T follicular helper cell (primary cell): ENCODE data around the gene CACNA1G.

ENCODE experiments used
- DNase-seq: peaks from one replicate; pipeline ENCODE4 v3.0.0-alpha.2; 2020; ENCODE audit warnings: low read depth

Gene CACNA1G

DNA sequence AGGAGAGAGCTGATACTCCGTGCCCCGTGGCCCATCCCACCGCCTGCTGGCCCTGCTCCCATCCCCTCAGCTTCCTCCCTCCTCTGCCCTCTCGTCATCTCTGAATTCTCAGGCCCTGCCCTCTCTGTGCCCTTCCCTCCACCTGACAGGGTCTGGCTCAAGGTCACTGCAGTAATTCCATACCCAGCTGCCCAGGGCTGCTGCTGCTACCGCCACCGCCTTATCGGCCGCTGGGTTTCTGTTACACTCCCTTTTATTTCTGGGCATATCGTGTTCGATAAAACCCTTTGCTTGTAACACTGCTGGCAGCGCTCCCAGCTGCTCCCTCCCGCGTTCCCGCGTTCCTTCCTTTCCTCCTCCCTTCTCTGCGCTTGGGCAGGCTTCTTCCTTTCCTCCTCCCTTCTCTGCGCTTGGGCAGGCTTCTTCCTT is 26.8 kb upstream of the CACNA1G start:
- no peak for DNase-seq

DNA sequence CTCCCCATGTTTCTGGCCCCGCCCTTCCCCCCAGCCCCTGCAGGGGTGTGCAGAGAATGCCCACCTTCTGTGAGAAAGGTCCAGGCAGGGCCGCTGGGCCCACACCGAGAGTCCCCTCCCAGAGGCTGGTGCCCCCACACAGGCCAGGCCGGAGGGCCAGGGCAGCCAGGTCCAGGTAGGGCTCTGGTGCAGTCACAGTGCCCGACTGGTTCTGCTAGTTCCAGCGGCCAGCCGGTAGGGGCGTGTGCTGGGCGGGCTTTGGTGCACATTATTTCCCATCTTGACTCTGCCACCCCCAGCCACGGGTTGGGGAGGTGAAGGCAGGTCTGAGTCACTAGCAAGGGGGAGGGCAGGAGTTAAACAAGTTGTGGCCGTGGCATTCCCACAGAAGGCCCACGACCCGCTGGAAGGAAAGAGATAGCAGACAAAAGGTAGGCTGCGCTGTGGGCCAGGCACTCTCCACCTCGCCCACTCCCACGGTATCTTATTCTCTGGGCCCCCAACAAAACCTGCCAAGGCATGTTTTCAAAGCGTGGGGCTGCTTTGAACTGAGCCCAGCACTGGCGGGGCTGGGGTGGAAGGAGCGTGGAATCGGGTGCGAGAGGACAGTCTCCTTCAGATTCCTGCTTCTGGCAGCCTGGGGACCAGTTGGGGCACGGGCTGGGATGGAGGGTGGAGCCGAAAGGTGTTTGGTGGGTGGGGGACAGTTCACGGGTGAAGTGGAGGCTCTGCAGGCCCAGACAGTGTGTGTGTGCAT is 26.1 kb upstream of the CACNA1G start:
- no peak for DNase-seq

GRCh38 chr17:50534979-50535326 is 25.6 kb upstream of the CACNA1G start:
- DNase-seq, result no peak

DNA sequence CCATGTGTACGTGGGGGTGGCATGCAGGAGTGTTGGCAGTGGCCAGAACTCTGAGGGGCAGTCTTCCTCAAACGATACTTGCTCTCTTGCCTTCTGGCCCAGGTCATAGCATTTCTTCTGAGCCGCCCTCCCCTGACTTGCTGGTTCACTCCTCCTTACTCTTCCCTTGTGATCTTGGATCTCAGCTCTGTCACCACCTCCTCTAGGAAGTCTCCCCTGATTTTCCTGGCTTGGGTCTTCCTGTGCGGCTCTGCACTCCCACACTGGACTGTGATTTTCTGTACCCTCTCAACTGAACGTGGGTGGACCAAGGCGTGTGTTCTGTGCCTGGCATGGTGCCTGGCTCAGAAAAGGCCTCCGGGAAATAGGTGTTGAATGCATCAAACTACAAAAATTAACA is 25.1 kb upstream of the CACNA1G start:
- DNase-seq, result no peak

GRCh38 chr17:50536683-50537646 is 23.6 kb upstream of the CACNA1G start:
- DNase-seq, result no peak

GRCh38 chr17:50537721-50538548 is 22.6 kb upstream of the CACNA1G start:
- DNase-seq, result no peak

- no peak for DNase-seq
Observed at GRCh38 chr17:50538549-50539410, 21.7 kb upstream of the CACNA1G start.

- no peak for DNase-seq
Observed at GRCh38 chr17:50539762-50540559, 20.6 kb upstream of the CACNA1G start.

GRCh38 chr17:50540560-50541401 is 19.7 kb upstream of the CACNA1G start:
- no peak for DNase-seq

- no peak for DNase-seq
Observed at GRCh38 chr17:50541402-50541715, 19.2 kb upstream of the CACNA1G start.

GRCh38 chr17:50541716-50542688 is 18.5 kb upstream of the CACNA1G start:
- peak; percentile 67 for DNase-seq

DNA sequence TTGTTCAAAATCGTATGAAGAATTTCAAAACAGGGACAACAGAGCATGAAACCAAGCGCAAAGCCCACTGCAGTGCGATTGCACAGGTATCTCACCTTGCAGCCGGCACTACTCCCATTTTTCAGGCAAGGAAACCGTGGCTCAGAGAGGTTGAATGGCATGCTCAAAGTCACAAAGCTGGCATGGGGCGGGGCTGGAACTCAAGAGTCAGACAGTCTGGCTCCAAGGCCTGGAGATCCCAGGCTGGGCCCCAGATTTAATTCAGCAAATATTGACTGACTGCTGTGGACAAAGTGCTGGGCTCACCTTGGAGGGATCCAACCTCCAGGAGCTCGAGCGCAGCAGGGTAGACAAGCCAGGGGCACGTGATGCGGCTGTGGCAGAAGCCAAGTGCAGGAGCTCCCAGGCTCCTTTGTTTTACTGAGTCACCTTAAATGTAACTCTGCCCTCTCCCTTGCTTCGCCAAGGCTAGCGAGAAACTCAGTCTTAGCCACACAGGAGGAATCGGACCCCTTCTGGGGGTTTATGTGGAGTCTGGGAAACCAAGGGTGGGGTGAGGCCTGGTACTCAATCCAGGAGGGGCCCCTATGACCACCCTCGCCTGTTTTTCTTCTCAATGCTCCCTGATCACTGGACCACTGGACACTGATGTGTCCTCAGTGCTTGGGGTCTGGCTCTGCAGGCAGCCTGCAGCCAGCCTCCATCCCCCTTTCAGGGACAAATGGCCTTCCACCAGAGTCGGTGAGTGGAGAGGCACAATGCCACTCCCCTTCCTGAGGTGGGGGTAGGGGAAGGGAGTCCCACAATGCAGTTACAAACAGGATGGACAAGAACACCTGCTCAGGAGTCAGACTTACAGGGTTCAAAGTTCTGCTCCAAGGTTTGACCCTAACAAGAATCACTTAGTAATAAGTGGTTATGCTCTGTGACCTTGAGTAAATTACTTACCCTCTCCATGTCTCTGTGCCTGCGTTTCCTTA is 17.4 kb upstream of the CACNA1G start:
- no peak for DNase-seq

DNA sequence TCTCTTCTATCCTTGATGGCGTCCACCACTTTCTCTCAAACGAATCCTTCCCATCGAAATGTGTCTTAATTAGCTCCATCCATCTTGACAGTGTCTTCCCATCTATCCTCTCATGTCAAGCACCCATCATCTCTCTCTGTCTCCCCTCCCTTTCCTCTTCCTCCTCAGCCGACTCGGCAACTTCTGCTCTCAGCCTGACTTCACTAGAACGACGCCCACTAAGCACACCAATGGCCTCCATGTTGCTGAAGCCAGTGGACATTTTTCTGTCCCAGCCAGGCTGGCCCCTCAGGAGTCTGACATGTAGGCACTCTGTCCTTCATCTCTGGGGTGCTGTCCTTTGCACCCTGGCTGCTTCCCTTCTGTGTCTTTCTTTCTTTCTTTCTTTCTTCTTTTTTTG is 16.0 kb upstream of the CACNA1G start:
- DNase-seq, result no peak

DNA sequence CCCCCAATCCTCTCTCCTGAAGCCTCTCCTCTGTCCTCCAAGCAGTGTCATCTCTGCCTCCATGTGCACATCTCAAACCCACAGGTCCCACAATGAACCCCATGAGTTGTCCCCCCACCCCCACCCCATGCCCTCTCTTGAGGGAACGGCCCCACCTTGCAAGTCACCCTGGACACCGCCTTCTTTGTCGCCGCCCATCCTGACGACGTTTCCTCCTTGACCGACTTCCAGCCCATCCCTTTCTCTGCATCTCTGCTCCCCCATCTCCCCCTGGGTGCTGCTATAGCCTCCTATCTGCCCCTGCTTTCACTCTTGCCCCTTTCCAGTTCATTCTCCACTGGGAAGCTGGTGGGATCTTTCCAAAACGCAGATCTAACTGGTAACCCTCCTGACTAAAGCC is 15.2 kb upstream of the CACNA1G start:
- no peak for DNase-seq

- no peak for DNase-seq
Observed at GRCh38 chr17:50546701-50547034, 13.8 kb upstream of the CACNA1G start.

DNA sequence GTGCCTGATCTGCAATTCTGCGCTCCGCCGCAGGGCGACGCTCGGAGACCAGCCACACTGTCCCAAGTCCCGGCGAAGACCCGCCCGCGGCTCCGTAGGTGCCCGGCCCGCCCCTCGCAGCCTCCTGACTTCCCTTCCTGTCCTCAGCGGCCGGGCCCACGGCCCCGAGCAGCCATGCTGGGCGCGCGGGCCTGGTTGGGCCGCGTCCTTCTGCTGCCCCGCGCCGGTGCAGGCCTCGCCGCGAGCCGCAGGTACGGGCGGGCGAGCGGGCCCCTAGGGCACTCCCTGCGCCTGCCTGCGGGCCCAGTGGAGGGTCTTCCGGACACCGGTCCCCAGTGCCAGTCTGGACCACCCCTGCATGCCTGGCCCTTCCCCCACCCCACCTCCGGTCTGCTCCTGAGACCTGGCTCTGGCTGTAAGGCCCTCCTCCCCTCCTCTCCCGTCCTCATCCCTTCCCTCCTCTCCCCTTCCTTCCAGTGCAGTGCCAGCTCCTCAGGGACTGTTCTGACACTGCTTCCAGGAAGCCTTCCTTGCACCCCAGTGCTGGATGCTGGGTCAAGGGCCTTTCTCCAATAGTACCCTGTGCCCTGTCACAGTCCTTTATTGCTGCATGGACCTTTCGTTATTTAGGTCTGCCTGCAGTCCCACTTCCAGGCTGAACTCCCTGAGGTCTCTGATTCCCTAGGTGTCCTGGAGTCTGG is 13.3 kb upstream of the CACNA1G start, which contains the start of gene SPATA20:
Gene SPATA20 (plus strand): TSS at position 140 of the 701 bp plus-strand sequence. CDS start 35 bp downstream, at position 175.
- peak; percentile 72 for DNase-seq

GRCh38 chr17:50547736-50548083 is 12.8 kb upstream of the CACNA1G start:
- no peak for DNase-seq
